Tibial nerve (tissue), 4 donors: ENCODE results near the gene PREP. TPM values are rescaled to one million over a fixed set of nuclear protein-coding genes. Genes with fewer than 3 reads are reported as not detected.

Source experiments
- DNase-seq, 2 donors: peaks; one replicate each; pipeline ENCODE4 v3.0.0-alpha.2; 2019; ENCODE audit warnings: low spot score in 2 of 2
- H3K27ac ChIP-seq, 4 donors: fragments of 200-600 bp; sonication (generic) in 3 of 4; one replicate each; pipeline ENCODE4 v1.5.1; 2017 to 2019; ENCODE audit warnings: mild to moderate bottlenecking in 1 of 4
- H3K27me3 ChIP-seq, 2 donors: fragments of 200-600 bp; sonication (generic) in 1 of 2; one replicate each; pipeline versions ENCODE4 v1.5.1 to v1.6.0; 2017 to 2019
- H3K36me3 ChIP-seq, 3 donors: fragments of 200-600 bp; sonication (generic); one replicate each; pipeline ENCODE4 v1.5.1; 2018 to 2019
- H3K4me1 ChIP-seq, 4 donors: fragments of 200-600 bp; sonication (generic) in 3 of 4; one replicate each; pipeline ENCODE4 v1.5.1; 2017 to 2019
- H3K4me3 ChIP-seq, 4 donors: fragments of 200-600 bp; sonication (generic) in 3 of 4; one replicate each; pipeline ENCODE4 v1.5.1; 2017 to 2019; ENCODE audit warnings: mild to moderate bottlenecking in 1 of 4, moderate library complexity in 1 of 4
- H3K9me3 ChIP-seq, 4 donors: fragments of 200-600 bp; sonication (generic) in 3 of 4; one replicate each; pipeline ENCODE4 v1.5.1; 2017 to 2019
- EP300 ChIP-seq, 2 donors: sonication (generic); formaldehyde crosslinking; IDR thresholded peaks; one replicate each; pipeline ENCODE4 v1.6.1; 2017; ENCODE audit warnings: antibody characterized with exemption in 2 of 2, mild to moderate bottlenecking in 1 of 2
- POLR2A ChIP-seq, 2 donors: fragments of 450-650 bp; IDR thresholded peaks; one replicate each; pipeline ENCODE4 v1.6.1; 2017; ENCODE audit warnings: antibody characterized with exemption in 2 of 2, mild to moderate bottlenecking in 2 of 2, moderate library complexity in 2 of 2
- WGBS, 2 donors: methylation state at CpG; one replicate each; pipeline ENCODE4 v1.1.5; 2018; 5-methylcytosine and 5-hydroxymethylcytosine counted together
- total RNA-seq, 4 donors: library from RNA; depleted of rRNA; stranded (reverse); fragments of >200 nt; gene quantifications; one replicate each; pipeline ENCODE4 v1.1.0, GENCODE V29; 2016
- TF ChIP-seq, protein P1 (sequence below), 5 experiments: fragments of 200-600 bp in 3 of 5; fragments of 450-650 bp in 2 of 5; sonication (generic) in 3 of 5; IDR thresholded peaks; one replicate each; pipeline ENCODE4 v1.5.1; 2016 to 2019; ENCODE audit warnings: antibody characterized with exemption in 5 of 5, mild to moderate bottlenecking in 3 of 5, moderate library complexity in 2 of 5

Gene PREP
- total RNA-seq, 4 donors from 2014 or later, result 19.7 to 21.9 (median 21.6) TPM

DNA sequence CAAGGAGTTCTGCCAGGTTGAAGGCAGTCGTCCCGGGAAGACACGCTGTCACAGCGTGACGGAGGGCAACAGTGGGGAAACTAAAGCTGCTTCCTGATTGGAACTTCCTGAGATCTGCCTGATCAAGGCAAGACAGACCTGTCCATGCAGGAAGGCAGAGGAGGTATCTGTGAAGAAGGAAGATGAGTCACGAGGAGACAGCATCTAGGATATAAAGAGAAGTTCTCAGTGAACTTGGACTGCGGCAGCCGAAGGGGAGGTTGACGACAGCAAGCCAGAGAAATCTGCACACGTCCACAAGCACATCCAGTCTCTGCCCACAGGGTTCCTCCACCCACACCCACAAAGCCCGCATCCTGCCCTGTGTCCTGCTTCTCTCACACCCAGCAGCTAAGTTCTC, 38.6 kb downstream of the PREP start:
- Histone ChIP-seq H3K27me3 (no peaks in the 10 kb centered on the region), H3K9me3 (peaks cover 0 to 2% (median 0%) of the 10 kb centered on the region in 4 donors), H3K4me3 (no peak overlapping the region), H3K36me3 (peaks cover 0 to 57% (median 0%) of the 10 kb centered on the region in 3 donors), H3K4me1 (peaks cover 0 to 5% (median 0%) of the 10 kb centered on the region in 4 donors), H3K27ac (no peak overlapping the region)
- no peak for DNase-seq
- TF ChIP-seq POLR2A (IDR thresholded peaks at IDR 0.05), result no peak
- TF ChIP-seq, protein P1, sequence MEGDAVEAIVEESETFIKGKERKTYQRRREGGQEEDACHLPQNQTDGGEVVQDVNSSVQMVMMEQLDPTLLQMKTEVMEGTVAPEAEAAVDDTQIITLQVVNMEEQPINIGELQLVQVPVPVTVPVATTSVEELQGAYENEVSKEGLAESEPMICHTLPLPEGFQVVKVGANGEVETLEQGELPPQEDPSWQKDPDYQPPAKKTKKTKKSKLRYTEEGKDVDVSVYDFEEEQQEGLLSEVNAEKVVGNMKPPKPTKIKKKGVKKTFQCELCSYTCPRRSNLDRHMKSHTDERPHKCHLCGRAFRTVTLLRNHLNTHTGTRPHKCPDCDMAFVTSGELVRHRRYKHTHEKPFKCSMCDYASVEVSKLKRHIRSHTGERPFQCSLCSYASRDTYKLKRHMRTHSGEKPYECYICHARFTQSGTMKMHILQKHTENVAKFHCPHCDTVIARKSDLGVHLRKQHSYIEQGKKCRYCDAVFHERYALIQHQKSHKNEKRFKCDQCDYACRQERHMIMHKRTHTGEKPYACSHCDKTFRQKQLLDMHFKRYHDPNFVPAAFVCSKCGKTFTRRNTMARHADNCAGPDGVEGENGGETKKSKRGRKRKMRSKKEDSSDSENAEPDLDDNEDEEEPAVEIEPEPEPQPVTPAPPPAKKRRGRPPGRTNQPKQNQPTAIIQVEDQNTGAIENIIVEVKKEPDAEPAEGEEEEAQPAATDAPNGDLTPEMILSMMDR (IDR thresholded peaks at IDR 0.05), result no peak
- TF ChIP-seq EP300 (IDR thresholded peaks at IDR 0.05), result no peak
- 80 to 84% methylated on average over 11 of the region's 11 CpGs for whole genome bisulfite sequencing, 2 donors

DNA sequence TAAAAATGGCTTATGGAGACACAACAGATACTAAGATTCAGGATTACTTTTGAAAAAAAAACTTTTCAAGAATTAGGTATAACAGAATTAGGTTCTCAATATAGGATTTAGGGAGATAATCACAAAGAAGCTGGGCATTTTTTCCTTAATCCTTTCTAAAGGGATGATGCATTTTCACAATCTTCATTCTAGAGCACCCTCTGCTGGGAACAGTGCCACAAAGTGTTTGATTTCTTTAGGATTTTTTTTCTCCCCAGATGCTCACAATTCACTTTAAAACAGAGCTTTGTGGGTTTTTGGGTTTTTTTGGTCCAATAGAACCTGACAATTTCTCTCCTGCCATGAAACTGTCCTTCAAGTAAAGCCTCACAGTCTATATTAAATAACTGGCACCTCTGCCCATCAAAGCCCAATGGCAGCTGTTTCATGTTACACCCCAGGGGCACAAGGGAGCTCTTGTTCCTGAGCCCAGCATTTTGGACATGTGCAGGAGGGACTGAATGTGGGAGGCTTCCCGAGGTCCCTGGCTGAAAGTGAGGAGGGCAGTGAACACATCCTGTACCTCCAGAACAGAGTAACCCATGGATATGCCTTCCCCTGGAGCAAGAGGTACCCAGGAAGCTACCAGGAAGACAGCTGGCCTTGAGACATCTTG, 39.7 kb downstream of the PREP start:
- Histone ChIP-seq H3K9me3 (no peaks in the 10 kb centered on the region), H3K27me3 (no peaks in the 10 kb centered on the region), H3K4me1 (peaks cover 0 to 6% (median 0%) of the 10 kb centered on the region in 4 donors), H3K27ac (no peak overlapping the region), H3K4me3 (no peak overlapping the region), H3K36me3 (peaks cover 0 to 49% (median 0%) of the 10 kb centered on the region in 3 donors)
- TF ChIP-seq, protein P1 (IDR thresholded peaks at IDR 0.05), result peak in 4 of 5 experiments; percentile 15 to 37 (median 20)
- TF ChIP-seq POLR2A (IDR thresholded peaks at IDR 0.05), result no peak
- TF ChIP-seq EP300 (IDR thresholded peaks at IDR 0.05), result no peak
- WGBS, 2 donors, result 18 to 36% methylated on average over 1 of the region's 1 CpG
- no peak for DNase-seq

DNA sequence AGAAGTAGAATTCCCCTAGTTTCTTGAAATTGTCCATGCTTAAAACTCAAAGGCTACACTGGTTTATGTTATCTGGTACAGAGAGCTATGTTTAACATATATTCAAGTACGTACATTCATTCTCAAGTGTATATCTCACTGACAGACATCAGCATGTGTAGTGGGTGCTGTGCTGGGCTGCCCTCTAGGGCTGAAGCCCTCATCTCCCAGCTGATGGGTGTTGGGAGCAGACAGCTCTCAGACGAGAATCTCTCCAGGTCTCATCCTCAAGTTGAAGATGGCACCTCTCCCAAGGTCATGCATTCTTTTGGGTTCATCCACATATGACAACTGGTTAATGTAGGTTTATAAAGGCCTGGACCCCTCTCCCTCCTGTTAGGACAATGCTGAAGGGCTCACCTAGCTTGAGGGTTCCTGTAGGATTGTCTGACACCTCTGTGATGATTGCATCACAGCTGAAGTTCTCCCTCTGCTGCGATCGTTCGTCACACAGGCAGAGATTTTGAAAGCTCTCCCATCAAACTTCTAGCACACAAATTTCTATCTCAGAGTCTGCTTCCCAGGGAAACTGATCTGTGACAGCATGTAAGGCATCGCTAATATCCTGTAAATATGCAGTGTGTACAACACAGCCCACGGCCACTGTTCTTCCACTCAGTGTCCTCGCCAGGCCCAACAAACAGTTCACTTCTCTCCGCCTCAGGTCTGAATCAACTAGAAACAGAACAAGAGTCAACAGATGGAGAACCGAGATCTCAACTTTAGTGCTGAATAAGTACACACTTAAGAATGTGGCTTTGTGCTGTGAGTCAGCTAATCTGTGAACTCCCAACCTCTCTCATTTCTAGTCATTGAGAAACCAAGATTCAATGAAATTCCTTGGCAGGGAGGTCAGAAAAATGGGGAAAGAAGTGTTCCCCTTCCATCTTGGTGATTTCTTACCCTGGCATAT, 43.2 kb downstream of the PREP start:
- H3K9me3 ChIP-seq, result peaks cover 0 to 6% (median 0%) of the 10 kb centered on the region in 4 donors
- peak in 1 of 2 donors; percentile 23 for TF ChIP-seq EP300 (IDR thresholded peaks at IDR 0.05)
- TF ChIP-seq, protein P1 (IDR thresholded peaks at IDR 0.05), result no peak
- no peak for TF ChIP-seq POLR2A (IDR thresholded peaks at IDR 0.05)
- peak overlapping the region in 1 of 4 donors; percentile 2 for H3K27ac ChIP-seq
- no peak overlapping the region for H3K4me3 ChIP-seq
- no peaks in the 10 kb centered on the region for H3K27me3 ChIP-seq
- peaks cover 0 to 44% (median 0%) of the 10 kb centered on the region in 3 donors for H3K36me3 ChIP-seq
- DNase-seq, result no peak
- peaks cover 0 to 6% (median 0%) of the 10 kb centered on the region in 4 donors for H3K4me1 ChIP-seq
- WGBS, 2 donors, result 65 to 71% methylated on average over 10 of the region's 10 CpGs

DNA sequence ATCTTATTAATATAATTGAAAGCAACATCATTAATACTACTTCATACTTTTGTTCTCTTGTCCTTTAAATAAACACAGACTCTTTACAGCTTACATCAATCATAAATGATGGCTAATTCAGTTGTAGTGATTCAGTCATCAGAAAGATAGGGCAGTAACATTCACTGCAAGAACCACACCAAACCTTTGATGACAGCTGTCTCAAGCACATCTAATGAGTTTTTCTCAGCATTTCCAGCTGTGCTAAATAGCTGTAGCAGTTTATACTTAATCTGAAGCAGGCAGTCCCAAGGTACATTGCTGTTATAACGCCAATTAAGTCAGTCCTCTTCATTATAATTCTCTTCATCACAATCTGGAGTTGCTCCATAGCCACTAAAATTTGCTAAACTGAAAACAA, 45.7 kb downstream of the PREP start:
- H3K4me3 ChIP-seq, result no peak overlapping the region
- TF ChIP-seq POLR2A (IDR thresholded peaks at IDR 0.05) (no peak), EP300 (IDR thresholded peaks at IDR 0.05) (no peak)
- TF ChIP-seq, protein P1 (IDR thresholded peaks at IDR 0.05), result no peak
- H3K36me3 ChIP-seq, result peaks cover 0 to 39% (median 0%) of the 10 kb centered on the region in 3 donors
- H3K4me1 ChIP-seq, result peaks cover 0 to 6% (median 0%) of the 10 kb centered on the region in 4 donors
- no peak for DNase-seq
- WGBS, 2 donors, result 70 to 93% methylated on average over 1 of the region's 1 CpG
- H3K27ac ChIP-seq, result no peak overlapping the region
- H3K9me3 ChIP-seq, result peaks cover 0 to 6% (median 0%) of the 10 kb centered on the region in 4 donors
- no peaks in the 10 kb centered on the region for H3K27me3 ChIP-seq
